CMK (cell line): ENCODE results near the gene PRPF8.
"Not testable (repeated sequence)": the region's sequence is repeated elsewhere in the genome, so short reads cannot be mapped to it uniquely, and the experiment has no call there.

ENCODE experiments used
- DNase-seq: peaks from one replicate; pipeline ENCODE4 v3.0.0-alpha.2; 2010; ENCODE audit warnings: low read depth

Gene PRPF8

DNA sequence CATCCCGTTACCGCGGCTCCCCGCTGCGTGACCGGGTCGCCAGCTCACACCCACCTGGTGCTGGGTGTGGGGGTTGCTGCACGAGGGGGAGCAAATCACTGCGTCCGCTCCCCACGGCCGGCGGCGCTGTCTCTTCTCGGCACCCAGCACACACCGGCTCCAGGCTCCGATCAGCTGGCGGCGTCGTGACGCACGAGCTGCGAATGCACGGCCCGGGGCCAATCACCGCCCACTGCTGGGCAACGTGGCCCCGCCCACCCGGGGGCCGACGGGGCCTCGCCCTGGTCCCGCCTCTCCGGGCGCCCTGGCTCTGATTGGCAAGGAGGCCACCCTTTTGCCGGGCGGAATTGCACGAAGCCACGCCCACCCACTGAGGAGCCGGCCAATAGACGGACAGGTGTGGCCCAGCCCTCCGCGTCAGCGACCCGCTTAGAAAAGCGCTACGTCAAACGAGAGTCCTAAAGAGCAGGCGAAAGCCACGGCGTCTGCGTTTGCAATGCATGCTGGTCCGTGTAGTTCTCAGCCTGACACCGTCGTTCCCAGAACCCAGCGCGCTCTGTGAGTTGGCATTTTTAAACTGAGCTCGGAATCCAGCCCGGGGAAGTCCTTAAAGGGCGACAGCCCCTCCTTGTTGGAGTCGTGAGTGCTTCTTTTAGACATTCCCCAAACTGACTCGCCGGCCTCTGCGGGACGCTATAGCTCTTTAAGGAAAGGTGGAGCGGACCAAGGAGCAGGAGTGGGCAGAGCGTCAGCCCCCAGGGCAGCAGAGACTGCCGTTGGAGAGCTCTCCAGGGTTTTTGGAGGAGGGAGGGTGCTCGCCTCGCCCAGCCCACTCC is 31.6 kb upstream of the PRPF8 start:
- peak; percentile 90 for DNase-seq

DNA sequence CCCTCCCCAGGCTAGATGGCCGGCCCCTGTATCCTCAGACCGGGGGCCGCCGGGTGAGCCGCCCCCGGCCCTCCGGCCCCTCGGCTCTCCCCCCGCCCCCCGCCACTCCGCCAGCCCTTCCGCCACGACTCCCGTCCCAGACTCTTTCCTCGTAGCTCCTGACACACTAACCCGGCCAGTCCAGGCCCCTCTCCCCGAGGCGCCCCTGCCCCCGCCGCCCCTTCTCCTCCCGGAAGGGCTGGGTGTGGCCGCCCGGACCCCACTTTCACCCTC is 31.1 kb upstream of the PRPF8 start:
- no peak for DNase-seq

DNA sequence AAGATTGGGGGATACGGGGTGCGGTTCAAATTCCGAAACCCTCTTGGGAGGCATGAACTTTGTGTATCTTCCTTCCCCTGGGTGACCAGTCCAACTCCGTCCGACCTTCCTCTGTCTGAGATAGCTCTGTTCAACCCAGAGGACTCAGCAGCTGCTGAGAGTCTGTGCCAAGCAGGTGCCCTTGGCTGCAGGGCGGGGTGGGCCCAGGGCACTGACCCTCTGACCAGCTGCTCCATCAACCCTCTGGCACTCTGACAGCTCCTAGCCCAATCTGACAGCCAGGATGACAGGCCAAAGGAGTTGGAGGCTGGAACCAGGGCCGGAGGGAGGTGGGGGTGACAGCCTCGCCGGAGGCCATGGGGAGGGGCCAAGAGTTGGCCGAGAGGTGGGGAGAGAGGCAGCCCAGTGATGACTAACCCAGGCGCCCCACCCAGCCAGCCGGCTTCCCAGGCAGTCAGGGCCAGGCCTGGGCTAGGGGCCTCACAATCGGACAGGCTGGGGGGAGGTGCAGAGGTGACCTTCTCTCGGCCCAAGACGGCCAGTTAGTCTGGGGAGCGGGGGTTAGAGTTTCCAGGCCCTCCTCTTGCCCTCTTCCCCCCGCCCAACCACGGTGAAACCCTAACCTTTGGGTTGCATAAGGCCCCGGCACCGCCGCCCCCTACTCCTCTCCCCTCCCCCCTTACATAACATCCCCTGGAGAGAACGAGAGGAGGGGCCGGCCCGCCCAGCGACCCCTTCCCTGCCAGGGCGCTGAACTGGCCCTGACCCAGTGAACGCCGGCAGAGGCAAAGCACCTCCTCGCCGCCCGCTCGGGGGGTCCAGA is 30.5 kb upstream of the PRPF8 start:
- no peak for DNase-seq

DNA sequence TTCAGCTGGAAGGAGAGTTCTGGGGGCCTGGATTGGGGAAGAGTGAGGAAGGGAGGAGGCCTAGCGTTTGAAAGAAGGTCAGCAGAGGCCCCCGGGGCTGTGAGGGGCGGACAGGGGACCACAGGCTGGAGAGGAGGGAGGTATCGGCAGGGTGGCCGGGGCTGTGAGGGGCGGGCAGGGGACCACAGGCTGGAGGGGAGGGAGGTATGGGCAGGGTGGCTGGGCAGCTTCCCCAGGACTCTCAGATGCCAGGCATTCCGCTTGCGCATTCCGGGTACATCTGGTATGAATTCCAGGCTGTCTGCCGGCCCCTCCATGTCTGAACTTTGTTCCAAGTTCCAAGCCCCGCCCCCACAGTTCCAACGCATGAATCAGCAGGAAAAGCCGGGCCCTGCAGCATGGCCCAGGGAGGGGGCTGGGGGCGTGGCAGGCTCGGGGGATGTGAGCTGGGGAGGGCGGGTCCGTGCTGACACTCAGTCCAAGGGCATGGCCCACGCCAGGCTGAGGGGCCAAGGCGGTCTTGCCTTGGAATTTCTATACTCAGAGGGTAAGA is 29.8 kb upstream of the PRPF8 start:
- DNase-seq: no peak

DNA sequence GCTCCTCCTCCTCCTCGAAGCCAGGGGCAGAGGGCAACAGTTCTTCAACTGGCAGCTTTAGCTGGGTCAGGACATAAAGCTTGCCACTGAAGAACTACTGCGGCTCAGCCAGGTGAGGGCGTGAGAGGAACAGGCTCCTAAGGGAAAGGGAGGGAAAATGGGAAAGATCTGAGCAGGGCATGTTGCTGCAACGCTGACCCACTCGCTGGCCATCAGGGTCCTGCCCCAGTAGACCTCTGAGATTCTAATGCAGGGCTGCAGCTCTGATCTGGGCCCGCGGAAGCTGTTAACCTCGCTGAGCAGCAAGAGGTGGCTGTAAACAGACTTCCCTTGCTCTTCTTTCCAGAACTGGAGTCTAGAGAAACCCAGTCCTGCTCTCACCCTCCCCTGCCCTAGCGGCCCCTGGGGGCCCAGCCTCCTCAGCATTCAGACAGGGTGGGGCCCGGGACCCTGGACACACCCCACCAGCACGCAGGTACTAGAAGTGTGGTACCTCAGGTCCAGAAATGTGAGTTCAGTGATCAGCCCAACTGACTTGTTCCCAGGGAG is 29.3 kb upstream of the PRPF8 start:
- no peak for DNase-seq

DNA sequence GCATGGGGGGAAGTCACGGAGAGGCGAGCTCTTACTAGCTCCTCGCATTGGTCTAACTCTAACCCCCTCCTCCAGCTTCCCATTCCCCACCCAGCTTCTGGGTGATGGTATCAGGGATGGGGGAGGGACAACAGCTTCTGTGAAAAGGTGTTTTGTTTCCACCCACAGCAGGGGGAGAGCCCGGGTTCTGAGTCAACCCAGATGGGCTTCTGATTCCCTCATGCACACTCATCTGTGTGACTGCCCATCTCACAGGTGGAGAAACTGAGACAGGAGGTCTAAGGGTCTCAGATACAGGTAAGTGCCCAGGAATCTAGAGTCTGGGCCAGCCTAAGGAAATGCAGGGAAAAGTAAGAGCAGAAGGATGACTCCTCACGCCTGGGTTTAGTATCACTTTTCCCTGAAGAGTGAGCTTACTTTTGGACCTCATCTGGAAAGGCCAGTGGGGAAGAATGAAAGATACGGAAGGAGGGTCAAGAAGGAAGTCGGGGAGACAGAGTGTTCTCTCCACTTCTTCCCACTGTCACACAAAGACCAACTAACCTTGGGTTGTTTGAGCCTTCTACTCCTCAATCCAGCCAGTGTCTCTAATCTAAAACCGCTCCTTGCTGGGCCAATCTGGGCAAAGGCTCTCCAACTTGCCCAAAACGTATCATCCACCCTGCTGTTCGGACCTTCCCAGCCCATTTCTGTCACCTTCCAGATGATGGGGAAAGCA is 28.7 kb upstream of the PRPF8 start:
- no peak for DNase-seq

DNA sequence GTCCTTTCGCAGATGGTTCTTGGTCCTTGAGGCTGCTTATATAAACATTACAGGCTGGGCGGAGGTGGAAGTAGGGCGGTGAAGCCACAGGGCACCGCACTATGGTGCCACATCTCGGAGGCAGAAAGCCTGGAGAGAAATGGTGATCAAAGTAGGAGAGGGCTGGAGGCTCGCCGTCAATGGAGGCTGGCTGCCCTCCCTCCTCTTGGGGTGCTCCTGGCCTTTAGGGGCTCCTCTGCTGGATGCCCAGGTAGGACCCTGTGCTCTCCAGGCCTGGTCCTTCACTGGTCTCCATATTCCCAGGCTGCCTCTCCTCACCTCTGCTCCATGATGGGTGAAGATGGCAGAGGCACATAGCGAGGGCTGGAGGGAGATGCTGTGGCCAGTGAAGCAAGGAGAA is 27.6 kb upstream of the PRPF8 start:
- no peak for DNase-seq

DNA sequence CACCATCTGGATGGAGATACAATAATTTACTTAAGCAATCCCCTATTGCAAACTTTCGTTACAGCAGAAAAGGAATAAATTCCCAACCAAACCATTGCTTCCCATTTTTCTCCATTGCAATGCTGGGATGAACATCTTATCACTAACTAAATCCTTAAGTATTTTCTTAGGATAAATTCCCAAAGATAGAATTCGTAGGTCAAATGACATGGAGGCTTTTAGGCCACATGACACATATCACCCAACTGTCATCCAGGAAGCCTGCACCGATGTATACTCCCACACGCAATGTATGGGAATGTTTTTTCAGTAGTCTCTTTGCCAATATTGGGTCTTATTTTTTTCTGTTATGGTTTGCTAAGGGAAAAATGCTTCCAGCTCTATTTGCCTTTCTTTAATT is 27.1 kb upstream of the PRPF8 start:
- no peak for DNase-seq

DNA sequence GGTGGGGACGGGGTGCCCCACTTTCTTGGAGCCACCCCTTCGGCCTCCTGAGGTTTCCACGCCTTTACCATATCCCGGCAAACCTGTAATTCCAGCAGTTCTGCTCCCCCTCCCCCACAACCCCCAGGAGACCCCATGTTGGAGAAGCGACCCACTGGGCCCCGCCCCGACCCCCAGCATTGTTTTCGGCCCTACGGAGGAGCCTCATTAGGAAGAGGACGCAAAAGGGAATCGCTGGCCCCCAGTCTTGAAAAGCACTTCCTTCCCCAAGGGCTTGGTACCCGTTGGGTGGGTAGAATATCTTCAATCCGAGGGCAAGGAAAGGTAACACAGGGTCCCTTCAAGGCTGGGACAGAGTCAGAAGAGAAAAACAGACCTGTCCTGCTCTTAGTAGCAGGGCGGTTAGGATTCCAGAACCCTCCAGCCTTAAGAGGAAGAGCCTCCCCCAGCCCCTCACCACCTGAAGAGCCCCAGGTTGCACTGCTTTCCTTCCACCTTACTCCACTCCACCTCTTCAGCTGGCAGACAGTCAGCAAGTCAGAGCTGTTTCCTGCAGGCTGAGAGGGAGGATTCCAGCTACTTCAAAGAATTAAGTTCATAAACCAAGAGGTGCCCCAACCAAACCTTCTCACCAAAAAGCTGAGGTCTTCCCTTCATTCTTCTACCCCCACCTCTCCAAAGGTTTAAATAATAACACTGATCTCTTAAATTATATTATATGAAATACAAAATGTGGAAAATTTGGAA is 26.3 kb upstream of the PRPF8 start:
- no peak for DNase-seq

DNA sequence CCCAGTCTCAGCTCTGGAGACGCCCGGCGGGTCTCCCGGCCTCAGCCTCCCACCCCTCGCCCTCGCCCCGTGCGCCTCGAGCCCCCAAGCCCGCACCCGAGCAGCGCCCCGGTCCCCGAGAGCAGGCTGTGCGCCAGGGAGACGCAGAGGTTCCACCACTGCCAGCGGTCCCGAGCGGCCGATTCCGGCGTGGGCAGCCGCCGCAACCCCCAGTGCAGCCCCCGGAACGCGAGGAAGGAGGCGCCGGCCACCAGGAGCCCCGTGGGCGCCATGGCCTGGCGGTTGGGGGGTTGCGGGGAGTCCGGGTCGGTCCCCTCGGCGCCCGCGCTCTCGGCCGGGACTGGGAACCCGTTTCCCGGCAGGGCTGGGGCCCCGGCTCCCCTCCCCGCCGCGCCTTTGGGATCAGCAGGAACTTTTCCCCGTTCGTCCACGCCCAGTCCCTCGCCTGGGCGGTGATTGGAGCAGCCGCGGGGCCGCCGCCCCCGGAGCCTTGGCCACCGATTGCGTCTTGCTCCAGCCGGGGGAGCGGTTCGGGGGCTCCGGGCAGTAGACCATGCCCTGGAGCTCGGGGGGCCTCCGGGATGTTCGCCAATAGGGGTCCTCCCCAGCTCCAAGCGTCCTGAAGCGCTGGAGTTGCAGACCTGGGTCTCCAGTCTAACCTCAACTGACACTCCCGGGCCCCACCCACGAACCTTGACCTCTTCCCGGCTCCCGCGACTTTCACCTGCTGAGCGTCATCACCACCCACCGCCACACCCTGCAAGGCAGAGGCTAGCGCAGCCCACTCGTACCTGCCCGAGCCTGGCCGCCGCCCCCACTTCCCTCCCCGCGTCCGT is 25.5 kb upstream of the PRPF8 start, which contains the start of gene TLCD2:
TLCD2 (minus strand) TSS at position 407 of the 836 bp plus-strand sequence; CDS start at position 272, 135 bp downstream.
- DNase-seq: no peak

DNA sequence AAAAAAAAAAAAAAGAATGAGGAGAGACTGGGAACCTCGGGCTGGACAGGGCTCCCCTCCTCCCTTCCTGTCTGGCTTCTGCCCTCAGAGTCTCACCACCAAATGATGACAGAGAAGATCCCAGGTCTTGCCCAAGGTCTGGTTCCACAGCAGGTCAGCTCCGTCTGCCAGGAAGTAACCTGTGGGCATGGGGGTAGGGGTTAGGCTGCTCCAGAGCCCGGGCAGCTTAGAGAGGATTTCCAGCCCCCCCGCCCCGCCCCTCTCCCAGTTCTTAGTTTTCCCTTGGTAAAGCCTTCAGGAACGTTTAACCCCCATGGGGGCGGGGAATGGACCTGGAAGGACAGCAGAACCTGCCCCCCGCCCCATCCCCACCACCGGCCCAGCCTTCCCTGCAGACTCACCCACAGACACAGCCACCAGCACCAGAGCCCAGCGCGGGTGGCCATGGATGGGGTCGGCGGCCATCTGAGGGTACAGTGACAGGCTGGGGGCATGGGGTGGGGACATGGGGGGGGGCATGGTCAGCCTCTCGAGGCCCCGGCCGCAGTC is 24.8 kb upstream of the PRPF8 start:
- DNase-seq: no peak

DNA sequence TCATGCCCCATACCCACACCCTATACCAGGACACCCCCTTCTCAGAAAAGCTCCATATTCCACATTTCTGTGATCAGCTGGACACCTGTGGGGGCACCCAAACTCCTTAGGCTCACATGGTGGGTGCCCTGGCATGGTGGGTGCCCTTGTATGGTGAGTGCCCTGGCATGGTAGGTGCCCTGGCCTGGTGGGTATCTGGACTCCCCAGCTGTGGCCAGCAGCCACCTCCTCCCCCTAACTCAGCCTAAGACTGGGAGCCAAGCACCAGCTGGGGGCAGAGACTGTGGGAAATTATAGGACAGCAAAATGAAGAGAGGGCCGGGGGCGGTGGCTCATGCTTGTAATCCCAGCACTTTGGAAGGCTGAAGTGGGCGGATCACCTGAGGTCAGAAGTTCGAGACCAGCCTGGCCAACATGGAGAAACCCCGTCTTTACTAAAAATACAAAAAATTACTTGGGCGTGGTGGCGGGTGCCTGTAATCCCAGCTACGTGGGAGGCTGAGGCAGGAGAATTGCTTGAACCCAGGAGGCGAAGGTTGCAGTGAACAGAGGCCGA is 24.2 kb upstream of the PRPF8 start:
- DNase-seq: not testable (repeated sequence)

DNA sequence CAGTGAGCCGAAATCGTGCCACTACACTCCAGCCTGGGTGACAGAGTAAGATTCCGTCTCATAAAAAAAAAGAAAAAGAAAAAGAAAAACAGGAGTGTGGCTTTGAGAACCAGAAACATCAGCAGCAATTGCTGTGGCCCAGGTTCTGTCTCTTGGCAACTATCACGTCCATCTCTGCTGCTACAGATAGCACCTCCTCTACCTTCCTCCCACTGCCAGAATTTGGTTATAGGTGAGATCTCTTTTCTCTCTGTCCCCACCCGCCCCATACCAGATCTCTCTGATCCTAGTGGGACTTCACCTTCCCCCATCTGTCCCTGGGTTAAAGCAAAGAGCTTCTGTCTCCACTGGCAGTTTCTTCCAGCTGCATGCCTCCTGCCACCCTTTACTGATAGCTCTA is 22.4 kb upstream of the PRPF8 start:
- no peak for DNase-seq

DNA sequence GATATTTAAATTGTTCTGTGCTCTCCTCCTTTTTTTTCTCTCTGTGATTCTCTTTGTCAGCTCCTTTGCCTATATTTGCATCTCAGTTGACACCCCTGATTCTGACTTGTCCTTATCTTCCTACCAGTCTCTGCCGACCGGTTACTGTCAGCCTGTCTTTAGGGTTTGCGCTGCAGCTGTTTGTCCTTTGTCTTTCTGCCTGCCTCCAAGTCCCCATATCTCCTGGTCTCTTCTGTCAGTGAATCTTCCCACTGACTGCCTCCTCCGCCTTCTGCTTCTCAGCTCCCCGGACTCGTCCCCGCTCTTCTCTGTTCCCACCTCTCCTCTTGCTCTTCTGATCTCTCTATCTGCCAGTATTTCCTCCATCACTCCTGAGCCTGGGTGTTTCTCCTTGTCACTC is 20.3 kb upstream of the PRPF8 start:
- no peak for DNase-seq

DNA sequence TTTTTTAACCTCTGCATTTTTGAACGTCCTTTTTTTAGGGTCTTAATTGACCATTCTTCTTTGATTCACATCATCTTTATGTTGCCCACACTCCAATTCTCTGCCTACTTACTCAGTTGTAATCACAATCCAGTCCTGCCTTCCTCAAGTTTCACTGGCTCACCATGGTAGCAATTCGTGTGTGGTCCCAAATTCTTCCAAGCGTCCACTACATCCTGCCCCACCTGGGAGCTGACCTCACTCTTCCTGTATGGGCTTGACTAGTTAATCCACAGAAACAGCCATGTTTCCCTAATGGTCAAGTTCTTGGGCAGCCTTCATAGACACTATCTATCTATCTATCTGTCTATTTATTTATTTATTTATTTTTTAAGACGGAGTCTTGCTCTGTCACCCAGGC is 18.4 kb upstream of the PRPF8 start:
- no peak for DNase-seq

DNA sequence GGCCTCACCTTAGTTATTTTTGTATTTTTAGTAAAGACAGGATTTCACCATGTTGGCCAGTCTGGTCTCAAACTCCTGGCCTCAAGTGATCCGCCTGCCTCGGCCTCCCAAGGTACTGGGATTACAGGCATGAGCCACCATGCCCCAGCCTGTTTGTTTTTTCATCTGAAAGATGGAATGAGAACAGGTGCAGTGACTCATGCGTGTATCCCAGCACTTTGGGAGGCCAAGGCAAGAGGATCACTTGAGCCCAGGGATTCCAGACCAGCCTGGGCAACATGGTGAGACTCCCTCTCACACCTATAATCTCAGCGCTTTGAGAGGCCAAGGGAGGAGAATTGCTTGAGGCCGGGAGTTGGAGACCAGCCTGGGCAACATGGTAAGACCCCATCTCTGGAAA is 15.2 kb upstream of the PRPF8 start:
- not testable (repeated sequence) for DNase-seq

DNA sequence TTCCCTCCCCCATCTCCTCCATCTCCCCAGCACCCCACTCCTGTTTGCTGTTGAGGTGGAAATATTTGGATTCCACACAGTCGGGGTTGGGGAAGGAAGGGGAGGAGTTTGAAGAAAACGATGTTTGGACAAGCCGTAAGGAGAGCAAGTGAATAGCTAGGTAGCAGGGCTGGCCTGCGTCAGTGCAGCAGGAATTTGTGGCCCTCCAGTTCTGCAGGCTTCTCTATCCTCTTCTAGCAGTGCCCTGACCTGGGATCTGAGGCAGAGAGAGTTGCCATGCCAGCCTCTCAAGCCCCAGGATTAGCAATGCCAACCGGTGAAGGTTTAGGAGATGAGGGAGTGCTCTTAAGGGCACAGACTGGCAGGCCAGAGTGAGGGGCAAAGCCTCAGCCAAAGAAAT is 13.0 kb upstream of the PRPF8 start:
- no peak for DNase-seq

DNA sequence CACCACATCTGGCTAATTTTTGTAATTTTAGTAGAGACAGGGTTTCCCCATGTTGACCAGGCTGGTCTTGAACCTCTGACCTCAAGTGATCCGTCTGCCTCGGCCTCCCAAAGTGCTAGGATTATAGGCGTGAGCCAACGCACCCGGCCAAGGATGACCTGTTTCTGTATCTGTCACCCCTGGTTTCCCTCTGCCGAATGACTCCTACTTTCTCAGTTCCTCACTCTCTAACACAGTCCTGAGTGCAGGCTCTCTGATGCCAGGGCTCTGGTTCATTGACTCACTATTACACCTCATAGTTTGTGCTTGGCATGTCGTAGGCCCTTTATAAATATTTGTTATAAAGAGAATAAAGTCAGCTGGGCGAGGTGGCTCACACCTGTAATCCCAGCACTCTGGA is 10.7 kb upstream of the PRPF8 start:
- DNase-seq: no peak

DNA sequence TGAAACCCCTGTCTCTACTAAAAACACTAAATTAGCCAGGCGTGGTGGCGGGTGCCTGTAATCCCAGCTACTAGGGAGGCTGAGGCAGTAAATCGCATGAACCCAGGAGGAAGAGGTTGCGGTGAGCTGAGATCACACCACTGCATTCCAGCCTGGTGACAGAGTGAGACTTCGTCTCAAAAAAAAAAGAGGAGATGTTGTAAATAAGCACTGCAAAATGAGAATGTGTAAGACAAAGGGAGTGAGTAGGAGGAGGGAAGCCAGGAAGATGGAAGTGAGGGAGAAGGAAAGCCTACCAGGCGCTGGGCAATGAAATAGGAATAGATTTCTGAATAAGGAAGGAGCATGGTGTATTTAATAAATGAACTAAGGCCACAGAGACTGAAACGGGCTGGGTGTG is 8.7 kb upstream of the PRPF8 start:
- DNase-seq: no peak
